NCI-H1105 treated with DMSO at 0.1 percent for 48 hours (cell line): ENCODE data around the gene CIP2A.
"Not testable (repeated sequence)": the region's sequence is repeated elsewhere in the genome, so short reads cannot be mapped to it uniquely, and the experiment has no call there.

Experiments
- DNase-seq: peaks from one replicate; lab custom pipeline; 2025; lab: John Stamatoyannopoulos, UW

CIP2A gene

DNA sequence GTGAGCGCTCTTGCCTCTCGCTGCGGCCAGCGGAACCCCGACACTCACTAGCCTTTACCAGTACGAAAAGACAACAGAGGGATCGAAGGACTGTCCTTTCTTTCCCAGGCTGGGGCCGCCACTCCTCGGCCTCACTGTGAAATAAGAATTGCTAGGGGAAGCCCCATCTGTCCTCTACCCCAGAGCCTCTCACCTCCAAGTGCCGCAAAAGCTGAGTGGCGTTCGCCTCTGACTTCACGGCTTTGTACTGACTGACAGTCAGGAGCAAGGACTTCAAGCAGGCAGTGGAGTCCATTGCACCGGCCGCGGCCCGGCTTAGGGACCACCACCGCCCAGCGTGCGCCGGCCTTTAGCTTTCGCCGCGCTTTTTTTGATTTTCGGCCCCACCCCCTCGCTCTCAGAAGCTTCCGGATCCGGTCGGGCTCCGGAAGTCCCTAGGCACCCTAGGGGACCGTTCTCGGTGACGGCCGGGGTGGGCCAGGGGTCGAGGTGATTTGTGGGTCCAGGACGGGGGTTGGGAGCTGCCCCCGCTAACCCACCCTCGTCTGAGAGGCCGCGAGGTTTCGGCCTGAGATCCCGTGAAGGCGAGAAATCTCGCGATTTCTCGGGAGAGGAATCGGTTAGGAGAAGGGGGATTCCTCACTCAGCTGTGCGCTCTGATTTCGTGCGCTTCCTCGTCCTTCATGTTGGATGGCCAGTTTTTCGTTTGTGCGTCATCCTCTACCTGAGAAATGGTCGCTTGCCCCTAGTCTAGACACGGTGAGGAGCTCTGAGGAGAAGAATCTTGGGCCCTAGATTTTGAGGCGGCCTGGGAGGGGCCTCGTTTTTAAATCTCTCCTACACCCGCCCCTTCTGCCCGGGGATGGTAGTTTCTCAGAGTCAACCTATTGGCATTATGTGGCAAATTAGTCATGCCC is at the start of gene CIP2A, which contains the start of gene DZIP3:
Gene CIP2A (minus strand): TSS at position 358 of the 917 bp plus-strand sequence. CDS start 63 bp downstream, at position 295.
Gene DZIP3 (plus strand): TSS at position 642 of the 917 bp plus-strand sequence. CDS start 15,685 bp downstream, outside the sequence.
- DNase-seq: peak; percentile 93

DNA sequence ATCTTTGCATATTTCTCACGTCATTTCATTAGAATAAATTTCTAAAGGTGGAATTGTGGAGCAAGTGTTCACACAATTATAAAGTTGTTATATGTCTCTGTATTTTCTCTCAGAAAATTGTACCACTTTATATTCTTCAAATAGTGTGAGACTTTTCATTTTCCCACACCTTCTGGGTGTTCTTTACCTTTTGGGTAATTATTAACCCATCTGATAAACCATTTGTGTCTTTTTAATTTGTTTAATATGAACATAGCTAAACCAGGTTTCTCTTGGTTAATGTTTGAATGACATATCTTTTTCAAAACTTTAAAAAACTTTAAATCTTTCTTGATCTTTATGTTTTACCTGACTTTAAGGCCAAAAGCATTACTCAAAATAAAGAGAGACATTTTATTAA is 40.7 kb upstream of the CIP2A start:
- DNase-seq: no peak

DNA sequence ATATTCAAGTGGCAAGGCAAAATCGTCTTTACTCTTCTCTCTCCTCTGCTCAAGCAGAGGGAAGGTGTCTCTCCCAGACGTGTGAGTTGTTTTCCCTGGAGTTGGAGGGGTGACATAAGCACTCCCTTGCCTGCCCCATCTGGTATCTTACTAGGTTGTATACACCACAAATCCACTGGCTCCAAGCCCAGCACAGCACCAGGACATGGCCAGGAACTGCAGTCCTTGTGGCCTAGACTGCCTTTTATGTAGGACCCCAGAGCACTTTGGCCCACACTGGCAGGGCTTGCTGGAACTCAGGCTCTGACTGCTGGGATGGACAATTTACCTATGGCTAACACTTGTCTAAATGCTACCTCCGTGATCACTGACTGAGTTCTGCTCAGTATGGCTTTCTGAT is 34.3 kb upstream of the CIP2A start:
- DNase-seq: no peak

DNA sequence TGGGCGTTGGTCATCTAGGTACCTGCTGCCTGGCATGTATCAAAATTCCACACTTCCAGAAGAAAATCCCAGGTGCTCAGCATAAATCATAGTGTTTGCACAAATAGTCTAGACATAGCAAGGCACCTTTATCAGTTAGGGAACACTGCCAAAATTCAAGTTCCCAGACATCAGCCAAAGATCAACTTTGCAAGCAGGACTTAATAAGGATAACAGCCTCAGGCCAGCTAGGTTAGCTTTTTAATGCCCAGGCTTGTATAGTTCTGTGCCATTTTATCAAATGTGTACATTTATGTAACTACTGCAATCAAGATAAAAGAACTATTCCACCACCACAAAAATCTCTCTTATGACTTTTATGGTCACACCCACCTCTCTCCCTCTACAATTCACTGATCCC is 31.0 kb upstream of the CIP2A start:
- peak; percentile 26 for DNase-seq

DNA sequence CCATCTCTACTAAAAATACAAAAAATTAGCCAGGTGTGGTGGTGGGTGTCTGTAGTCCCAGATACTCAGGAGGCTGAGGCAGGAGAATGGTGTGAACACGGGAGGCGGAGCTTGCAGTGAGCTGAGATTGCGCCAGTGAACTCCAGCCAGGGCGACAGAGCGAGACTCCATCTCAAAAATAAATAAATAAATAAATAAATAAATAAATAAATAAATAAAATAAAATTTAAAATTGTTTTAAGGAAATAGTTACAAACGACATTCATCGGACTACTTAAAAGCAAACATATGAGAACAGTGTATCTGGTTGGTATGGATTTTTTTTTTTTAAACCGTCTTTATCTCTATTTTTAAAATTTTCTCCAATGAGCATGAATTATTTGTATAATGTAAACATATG is 26.9 kb upstream of the CIP2A start:
- DNase-seq: not testable (repeated sequence)

DNA sequence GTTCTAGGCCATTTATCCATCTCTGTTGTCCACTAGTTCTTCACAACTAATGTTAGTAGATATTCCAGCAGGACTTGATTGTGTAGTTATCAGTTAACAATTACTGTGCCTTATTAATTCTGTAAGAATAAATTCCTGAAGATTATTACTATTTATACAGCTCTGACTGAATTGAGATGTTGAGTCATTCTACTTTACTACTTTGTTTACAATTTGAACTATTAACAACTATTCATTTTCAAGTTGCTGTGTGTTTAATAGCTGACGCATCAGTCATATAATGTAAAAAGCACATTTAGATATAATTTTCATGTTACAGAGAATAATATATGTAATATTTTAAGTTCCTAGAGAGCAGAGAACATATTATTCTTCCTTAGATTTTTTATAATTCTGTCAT is 21.4 kb upstream of the CIP2A start:
- DNase-seq: no peak

- no peak for DNase-seq
These were observed 19.5 kb upstream of the CIP2A start for GRCh38 chr3:108608750-108609149.

- DNase-seq: no peak
These were observed 16.3 kb upstream of the CIP2A start for GRCh38 chr3:108605491-108605890.

DNA sequence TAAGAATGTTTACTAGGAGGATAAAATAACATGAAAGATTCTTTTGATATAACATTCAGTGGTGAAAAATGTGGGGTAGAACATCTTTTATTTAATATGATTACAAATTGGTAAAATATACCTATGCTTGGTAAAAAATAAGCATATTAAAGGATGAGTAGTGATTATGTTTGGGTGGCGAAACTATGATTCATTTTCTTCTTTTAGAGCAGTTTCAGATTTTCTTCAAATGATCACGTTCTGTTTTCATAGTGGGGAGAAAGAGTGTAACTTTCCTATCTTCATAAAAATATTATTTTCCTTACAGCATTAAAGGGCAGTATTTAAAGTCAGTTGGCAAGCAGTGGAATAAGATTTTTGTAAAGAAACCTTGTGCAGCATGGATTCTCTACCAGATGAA is 15.8 kb upstream of the CIP2A start:
- DNase-seq: no peak

DNA sequence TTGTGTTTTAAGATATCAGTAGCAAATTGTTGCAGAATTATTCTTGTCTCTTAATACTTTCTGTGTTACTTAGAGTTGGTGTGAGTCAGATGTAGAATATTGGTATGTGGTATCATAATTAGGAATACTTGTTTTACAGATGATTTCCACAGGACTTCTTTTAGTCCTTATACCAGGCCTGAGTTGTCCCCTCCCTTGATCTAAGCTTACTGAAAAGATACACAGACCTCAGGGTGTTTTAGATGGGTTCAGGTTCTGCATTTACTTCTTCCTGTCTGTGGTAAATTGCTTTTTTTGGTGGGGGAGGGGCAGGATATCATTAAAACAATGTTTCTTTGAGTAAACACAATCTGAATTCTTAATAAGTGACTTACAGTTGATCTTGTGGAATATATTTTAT is 14.5 kb upstream of the CIP2A start:
- no peak for DNase-seq

- DNase-seq: no peak
These were observed 13.7 kb upstream of the CIP2A start for GRCh38 chr3:108602935-108603294.

- no peak for DNase-seq
These were observed 13.2 kb upstream of the CIP2A start for GRCh38 chr3:108602249-108602934.

- no peak for DNase-seq
These were observed 10.6 kb upstream of the CIP2A start for GRCh38 chr3:108599677-108600409.

DNA sequence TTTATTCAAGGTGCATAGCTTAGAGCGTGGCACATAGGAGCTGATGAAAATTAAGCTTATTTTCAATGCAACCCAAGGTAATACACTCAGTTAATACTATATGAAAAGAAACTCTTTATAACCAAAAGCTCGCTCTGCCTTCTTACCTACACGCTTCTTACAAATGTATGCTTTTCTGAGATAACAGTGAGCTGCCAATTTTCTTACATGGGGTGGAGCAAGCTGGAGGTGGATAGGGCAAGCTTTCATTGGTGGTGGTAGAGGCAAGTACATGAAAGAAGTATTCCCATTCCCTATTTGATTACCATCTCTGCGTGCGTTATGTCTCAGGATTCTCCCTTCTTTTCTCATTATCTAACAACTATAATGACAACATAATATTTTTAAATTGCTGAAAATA is 9.1 kb upstream of the CIP2A start:
- no peak for DNase-seq

DNA sequence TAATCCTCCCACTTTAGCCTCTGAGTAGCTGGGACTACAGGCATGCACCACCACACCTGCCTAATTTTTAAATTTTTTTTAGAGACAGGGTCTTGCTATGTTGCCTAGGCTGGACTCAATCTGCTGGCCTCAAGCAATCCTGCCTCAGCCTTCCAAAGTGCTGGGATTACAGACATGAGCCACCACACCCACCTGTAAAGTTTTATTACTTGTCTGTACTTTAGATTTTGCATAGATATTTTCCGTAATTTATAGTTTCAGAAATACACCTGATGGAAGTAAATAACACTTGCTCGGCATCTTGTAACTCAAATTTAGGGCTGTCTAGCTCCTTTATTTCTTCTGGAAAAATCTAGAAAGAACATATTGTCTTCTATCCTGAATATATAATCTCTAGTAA is 6.1 kb upstream of the CIP2A start:
- DNase-seq: no peak

GRCh38 chr3:108590460-108590859 is 1.2 kb upstream of the CIP2A start:
- peak; percentile 33 for DNase-seq

DNA sequence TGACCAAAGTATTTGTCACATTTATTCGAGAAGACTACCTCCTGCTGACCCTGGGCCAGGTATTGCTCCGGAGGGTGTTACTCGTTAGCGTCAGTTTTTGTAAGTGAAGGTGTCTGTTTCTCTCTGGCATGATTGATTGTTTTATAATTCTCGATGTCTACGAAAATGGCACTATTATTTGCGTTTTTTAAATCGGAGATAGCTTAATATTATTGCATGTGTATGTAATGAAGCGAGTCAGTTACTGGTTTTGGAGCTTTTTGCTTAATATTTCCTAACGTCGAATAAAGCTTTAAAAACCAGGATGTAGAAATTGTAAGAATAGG is 723 bp upstream of the CIP2A start:
- DNase-seq: no peak

DNA sequence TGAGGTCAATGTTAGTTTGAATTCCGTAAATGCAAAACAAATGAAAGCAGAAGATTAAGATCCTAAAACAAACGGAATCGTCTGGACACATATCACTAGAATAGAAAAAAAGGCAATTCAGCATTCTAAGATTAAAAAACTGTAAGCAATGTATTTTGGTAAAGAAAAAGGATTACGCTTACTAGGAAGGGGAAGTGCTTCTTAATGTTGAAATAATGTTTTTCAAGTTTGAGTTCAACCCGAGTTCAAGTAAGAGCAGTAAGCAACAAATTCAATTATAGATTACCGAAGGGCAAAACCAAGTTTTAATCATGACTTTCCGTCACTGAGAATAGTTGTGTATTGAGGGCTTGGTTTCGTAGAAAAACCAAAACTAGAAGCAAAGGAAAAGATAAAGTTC is 637 bp downstream of the CIP2A start:
- no peak for DNase-seq

GRCh38 chr3:108578064-108578463 is 11.2 kb downstream of the CIP2A start:
- DNase-seq: no peak

GRCh38 chr3:108569336-108569735 is 19.9 kb downstream of the CIP2A start:
- DNase-seq: no peak

DNA sequence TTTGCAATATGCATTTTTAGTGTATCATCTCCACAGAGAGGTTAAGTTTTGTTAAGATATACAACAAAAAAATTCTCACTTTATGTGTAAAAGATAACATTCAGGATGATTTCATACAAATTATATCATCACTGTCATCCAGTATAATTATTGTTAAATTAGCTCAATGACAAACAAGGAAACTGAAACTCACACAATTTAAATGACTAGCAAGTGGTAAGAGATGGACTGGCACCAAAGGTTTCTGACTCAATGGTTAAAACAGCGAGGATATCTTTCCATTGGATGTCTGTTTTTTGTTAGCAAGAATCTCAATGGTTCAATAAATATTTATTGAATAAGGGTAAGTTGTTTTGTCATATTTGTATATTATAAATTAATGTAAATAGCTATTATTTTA is 22.6 kb downstream of the CIP2A start:
- DNase-seq: no peak

- DNase-seq: no peak
These were observed 23.7 kb downstream of the CIP2A start for GRCh38 chr3:108565506-108565905.

GRCh38 chr3:108564564-108564963 is 24.7 kb downstream of the CIP2A start:
- DNase-seq: no peak
